GM21786 (cell line): ENCODE results near the gene SNAP25.

ENCODE experiments used
- ATAC-seq: cut with Tn5 transposase; IDR thresholded peaks from one replicate; pipeline ENCODE4 v1.9.1; 2021; ENCODE audit not compliant: unreplicated experiment

The SNAP25 gene

GRCh38 chr20:10218536-10219451 lies at the start of gene SNAP25:
Gene SNAP25 (plus strand): TSS chr20:10218830. CDS start chr20:10275492, 56,662 bp downstream.
- ATAC-seq, result no peak

GRCh38 chr20:10169752-10170151 lies 48.9 kb upstream of the SNAP25 start:
- no peak for ATAC-seq

DNA sequence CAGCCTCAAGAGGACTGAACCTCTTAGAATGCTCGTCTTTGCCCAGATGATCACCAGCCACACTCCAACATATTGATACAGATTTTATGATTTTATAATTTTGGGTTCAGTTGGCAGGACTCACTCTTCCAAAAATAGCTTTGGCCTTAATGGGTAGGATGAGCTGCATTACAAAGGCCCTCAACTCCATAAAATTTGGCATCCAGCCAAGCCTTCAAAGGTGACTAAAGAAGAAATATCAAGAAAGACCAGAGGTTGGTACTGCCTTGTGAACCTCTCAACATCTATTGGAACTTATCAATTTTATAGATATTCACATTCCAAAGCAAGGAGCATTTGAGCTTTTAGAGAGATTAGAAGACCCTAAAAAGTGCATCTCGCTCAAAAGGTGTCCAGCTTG lies 48.4 kb upstream of the SNAP25 start:
- ATAC-seq, result no peak

DNA sequence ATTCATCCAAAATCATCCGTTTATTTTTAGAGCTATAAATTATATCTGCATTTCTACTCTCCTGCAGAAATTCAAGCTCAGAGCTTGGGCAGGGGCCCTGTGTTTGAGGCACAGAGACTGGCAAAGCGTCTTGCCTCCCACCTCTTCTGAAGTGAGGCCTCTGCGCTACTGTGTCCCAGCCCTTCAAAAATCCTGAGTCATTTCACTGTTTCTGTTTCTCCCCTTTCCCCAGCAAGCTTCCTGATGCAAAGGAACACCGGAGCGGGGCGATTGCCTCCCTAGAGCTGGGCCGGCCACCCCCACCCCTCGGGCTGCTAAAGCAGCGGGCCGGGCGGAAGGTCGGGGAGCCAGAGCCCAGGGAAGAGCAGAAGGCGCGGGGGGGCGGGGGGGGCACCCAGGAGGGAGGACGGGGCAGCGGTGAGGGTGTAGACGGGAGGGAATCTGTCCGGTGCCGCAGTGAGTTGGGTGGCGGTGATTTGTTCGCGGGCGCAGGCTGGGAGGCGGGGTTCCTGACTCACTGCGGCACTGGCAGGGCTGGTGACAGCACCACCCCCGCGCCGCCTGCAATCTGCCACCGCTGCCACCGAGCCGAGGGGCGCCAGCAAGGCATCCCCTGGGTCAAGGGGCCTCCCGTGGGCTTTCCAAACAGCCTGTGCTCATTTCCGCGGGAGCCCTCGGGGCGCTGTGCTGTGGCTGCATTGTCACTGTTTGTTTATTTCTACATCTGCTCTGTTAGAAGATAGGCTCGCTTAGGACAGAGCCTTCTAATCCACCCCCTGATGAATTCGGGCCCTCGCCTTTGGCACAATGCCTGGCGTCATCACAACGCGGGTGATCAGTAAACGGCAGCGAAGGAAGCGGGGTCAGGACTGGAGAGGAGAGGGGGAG lies 46.5 kb upstream of the SNAP25 start:
- no peak for ATAC-seq

GRCh38 chr20:10172998-10173655 lies 45.5 kb upstream of the SNAP25 start:
- no peak for ATAC-seq

DNA sequence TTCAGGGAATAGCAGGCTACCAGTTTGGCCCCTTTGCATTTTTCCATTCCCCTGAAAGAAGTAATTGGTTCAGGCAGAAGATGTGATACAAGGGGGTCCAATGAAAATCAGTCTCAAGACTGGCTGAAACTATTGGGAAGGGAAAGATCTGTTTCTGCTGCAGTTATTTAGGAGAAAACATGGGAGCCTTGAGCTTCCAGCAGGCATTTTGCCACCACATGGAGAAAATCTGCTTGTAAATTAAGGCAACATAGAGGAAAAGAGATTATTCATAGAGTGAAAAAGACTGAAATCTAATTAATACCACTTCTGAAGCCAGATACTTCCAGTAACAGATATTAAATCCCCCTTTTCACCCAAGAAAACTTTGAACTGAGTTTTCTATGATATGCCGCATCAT lies 44.2 kb upstream of the SNAP25 start:
- ATAC-seq, result no peak

DNA sequence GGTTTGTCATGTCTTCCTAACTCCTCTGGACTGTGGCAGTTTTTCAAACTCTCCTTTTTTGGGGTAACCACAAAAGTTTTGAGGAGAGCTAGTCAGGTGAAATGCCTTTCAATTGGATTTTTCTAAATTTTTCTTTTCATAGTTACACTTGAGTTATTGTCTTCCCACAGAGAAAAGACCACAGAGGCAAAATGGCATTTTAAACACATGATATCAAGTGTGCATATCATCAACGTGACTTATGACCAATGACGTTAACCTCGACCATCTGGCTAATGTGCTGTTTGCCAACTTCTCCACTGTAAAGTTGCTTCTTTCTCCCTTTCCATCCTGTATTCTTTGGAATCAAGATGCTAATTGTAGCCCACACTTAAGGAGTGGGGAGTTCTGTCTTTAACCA lies 41.3 kb upstream of the SNAP25 start:
- ATAC-seq, result no peak

DNA sequence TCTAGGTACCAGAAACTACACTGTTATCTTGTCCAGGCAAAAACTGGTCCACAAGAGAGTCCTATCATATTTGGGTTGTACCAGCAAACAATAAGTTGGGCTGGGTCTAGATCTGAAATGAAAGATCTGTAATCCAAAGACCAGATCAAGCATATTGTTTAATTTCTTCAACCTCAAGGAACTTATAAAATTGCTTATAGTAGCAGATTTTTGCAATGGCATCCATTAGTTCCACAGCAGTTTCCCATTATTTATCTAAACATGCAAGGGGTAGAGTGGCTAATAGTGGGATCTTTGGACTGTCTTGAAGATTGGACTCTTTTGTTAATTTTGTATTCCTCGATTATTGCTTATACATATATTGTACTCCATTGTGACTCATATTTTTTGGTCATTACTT lies 40.5 kb upstream of the SNAP25 start:
- ATAC-seq, result no peak

GRCh38 chr20:10178727-10179313 lies 39.8 kb upstream of the SNAP25 start:
- ATAC-seq, result no peak

DNA sequence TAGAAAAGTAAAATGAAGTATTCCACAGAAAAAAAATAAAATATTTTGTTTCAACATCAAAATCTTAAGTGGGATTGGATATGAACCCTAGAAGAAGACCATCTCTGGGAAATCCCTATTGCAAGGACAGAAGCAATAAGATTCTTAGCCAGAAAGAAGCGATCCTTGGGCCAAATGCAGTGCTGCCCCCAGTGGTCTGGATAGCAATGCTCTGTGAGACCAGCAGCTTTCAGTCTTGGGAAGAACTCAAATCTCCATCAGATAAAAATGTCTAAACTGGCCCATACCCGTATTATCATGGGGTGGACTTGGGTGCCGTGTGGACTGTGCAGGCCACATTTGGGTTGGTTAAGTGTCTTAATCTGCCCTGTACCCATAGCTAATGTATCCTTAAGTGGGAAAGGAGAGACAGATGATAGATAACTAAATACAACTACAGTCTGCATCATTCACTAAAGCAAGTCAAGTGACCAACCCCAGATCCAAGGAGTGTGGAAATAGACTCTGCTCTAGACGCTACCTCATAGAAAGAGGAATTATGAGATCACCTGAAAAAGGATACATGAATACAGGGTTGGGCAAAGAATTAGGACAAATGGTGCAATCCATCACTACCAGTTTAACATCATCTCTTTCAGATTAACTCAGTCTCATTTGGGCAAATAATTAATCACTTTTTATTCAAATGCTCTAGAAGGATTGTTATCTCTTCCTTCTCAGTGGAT lies 38.9 kb upstream of the SNAP25 start:
- no peak for ATAC-seq

GRCh38 chr20:10180651-10181235 lies 37.9 kb upstream of the SNAP25 start:
- no peak for ATAC-seq

DNA sequence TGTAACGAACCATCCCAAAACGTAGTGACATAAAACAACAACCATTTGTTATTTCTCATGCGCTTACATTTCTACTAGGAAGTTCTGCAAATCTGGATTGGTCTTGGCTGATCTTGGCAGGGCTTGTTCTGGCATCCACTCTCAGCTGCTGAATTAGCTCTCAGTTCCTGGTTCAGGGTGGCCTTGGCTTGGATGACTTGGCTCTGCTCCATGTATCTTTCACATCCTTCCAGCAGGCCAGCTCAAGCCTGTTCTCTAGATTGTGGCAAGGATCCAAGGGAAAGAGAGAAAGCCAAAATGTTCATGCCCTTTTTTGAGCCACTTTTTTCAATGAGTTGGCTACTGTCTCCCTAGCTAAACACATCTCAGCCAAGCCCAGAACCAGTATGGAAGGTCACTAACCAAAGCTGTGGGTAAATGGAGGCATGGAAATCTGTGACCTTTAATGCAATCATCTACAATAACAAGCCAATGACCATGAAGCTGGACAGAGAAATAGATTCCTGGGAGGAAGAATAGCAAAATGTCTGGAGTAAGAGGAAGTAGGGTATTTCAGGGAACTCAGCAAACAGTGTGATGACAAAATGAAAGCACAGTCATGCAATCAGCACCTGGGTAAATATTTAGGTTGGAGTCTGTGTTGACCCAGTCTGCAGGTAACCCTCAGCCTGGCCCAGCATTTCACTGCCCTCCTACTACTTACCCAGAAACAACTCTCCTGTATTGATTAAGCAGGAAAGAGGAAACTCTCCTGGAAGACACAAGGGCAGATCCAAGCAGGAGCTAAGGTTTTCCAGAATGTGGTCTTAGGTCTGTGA lies 32.7 kb upstream of the SNAP25 start:
- no peak for ATAC-seq

DNA sequence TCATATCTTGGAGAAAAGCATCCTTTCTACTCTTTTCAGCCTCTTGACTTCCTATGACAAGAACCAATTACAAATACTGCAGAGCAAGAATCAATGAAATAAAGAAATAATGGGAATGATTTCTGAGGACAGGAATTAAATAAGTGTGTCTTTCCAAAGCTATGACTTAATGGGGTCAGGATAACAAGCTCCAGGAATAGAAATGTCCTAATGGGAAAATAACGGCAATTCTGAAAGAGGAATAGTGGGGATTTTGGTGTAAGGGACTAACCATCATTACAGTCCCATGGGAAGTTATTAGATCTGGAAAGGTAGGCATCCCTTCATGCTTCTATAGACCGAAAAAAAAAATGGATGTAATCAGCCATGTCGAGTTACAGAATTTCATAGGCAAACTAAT lies 28.2 kb upstream of the SNAP25 start:
- no peak for ATAC-seq

DNA sequence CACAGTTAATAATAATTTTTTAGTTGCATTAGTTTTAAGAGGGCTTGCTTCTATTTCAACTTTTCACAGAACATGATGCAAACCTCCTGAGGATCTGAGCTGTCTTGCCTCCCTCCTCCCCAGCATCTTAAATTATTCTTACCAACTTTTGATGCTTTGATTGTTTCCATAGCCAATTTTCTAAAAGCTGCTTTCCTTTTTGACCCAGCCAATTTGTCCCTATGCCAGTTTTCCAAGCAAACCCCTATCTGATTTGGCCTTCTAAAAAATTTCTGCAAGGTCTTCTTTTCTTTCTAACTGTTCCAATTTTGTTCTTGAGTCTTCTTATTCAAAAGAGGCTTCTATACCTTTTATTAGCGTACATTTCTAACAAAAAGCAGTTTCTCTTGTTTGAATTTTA lies 26.5 kb upstream of the SNAP25 start:
- ATAC-seq, result no peak

DNA sequence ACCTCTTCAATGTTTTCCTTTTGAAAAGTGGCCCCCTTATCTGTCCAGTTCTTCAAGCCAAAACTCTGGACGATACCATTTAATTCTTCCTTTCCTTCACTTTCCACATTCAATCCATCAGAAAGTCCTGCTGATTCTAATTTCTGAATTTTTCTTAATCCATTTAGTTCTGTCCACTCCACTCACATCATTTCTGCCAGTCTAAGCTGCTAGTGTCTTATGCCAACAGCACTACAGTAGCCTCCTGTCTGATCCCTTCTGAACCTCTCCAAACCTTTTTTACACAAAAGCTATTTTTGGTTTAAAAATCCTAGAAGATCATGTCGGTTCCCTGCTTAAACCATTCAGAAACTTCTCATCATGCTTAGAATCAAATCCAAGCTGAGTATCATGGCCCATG lies 24.5 kb upstream of the SNAP25 start:
- ATAC-seq, result no peak

GRCh38 chr20:10200330-10200729 lies 18.3 kb upstream of the SNAP25 start:
- ATAC-seq, result no peak

- no peak for ATAC-seq
These were observed 17.2 kb upstream of the SNAP25 start for GRCh38 chr20:10201321-10201870.

GRCh38 chr20:10209091-10209490 lies 9.5 kb upstream of the SNAP25 start:
- ATAC-seq, result no peak

GRCh38 chr20:10213526-10213925 lies 5.1 kb upstream of the SNAP25 start:
- ATAC-seq, result no peak
